ENCODE data around the gene AFAP1L1.

Gene AFAP1L1

GRCh38 chr5:149314571-149315111 is 43.0 kb downstream of the AFAP1L1 start:
- no peak for DNase-seq (ENCODE audit: low read depth in 2 of 2)

- no peak for DNase-seq (ENCODE audit: low read depth in 2 of 2)
These were observed 44.1 kb downstream of the AFAP1L1 start for GRCh38 chr5:149315753-149316152.

GRCh38 chr5:149317281-149318048 is 45.8 kb downstream of the AFAP1L1 start:
- DNase-seq (ENCODE audit: low read depth in 2 of 2): peak in 1 of 2 donors; percentile 12

- no peak for DNase-seq (ENCODE audit: low read depth in 2 of 2)
These were observed 47.5 kb downstream of the AFAP1L1 start for GRCh38 chr5:149319174-149319573.

GRCh38 chr5:149320791-149321330 is 49.2 kb downstream of the AFAP1L1 start:
- DNase-seq (ENCODE audit: low read depth in 2 of 2): no peak

- no peak for DNase-seq (ENCODE audit: low read depth in 2 of 2)
These were observed 50.9 kb downstream of the AFAP1L1 start for GRCh38 chr5:149322518-149322917.

- DNase-seq (ENCODE audit: low read depth in 2 of 2): no peak
These were observed 51.6 kb downstream of the AFAP1L1 start for GRCh38 chr5:149323210-149323609.

- no peak for DNase-seq (ENCODE audit: low read depth in 2 of 2)
These were observed 52.1 kb downstream of the AFAP1L1 start for GRCh38 chr5:149323621-149324205.

- no peak for DNase-seq (ENCODE audit: low read depth in 2 of 2)
These were observed 53.0 kb downstream of the AFAP1L1 start for GRCh38 chr5:149324641-149325040.

- no peak for DNase-seq (ENCODE audit: low read depth in 2 of 2)
These were observed 53.6 kb downstream of the AFAP1L1 start for GRCh38 chr5:149325166-149325735.

GRCh38 chr5:149325894-149326293 is 54.2 kb downstream of the AFAP1L1 start:
- DNase-seq (ENCODE audit: low read depth in 2 of 2): no peak

- no peak for DNase-seq (ENCODE audit: low read depth in 2 of 2)
These were observed 55.0 kb downstream of the AFAP1L1 start for GRCh38 chr5:149326611-149327010.

GRCh38 chr5:149328177-149328576 is 56.5 kb downstream of the AFAP1L1 start:
- no peak for DNase-seq (ENCODE audit: low read depth in 2 of 2)

GRCh38 chr5:149333711-149334443 is 62.2 kb downstream of the AFAP1L1 start:
- DNase-seq (ENCODE audit: low read depth in 2 of 2): no peak

GRCh38 chr5:149337736-149338135 is 66.1 kb downstream of the AFAP1L1 start:
- DNase-seq (ENCODE audit: low read depth in 2 of 2): no peak

- DNase-seq (ENCODE audit: low read depth in 2 of 2): no peak
These were observed 66.7 kb downstream of the AFAP1L1 start for GRCh38 chr5:149338364-149338763.

- DNase-seq (ENCODE audit: low read depth in 2 of 2): no peak
These were observed 69.3 kb downstream of the AFAP1L1 start for GRCh38 chr5:149340920-149341319.

GRCh38 chr5:149341876-149342275 is 70.2 kb downstream of the AFAP1L1 start:
- DNase-seq (ENCODE audit: low read depth in 2 of 2): no peak

- DNase-seq (ENCODE audit: low read depth in 2 of 2): no peak
These were observed 72.5 kb downstream of the AFAP1L1 start for GRCh38 chr5:149344151-149344550.

- DNase-seq (ENCODE audit: low read depth in 2 of 2): peak; percentile 93 to 94
These were observed 73.7 kb downstream of the AFAP1L1 start, which contains the start of gene GRPEL2 for GRCh38 chr5:149345147-149345891. Gene GRPEL2 (plus strand): TSS chr5:149345499. CDS start chr5:149345540, 41 bp downstream.

GRCh38 chr5:149345892-149346222 is 74.2 kb downstream of the AFAP1L1 start:
- no peak for DNase-seq (ENCODE audit: low read depth in 2 of 2)

Measured in stimulated activated CD4-positive, alpha-beta T cell treated with anti-CD3 and anti-CD28 coated beads, Interleukin-15, amount 100 ng/mL, for 48 hours (primary cell).